Measurements from ENCODE around the gene IRAK3.
"Not testable (repeated sequence)": the region's sequence is repeated elsewhere in the genome, so short reads cannot be mapped to it uniquely, and the experiment has no call there.

The IRAK3 gene

GRCh38 chr12:66217342-66217917 lies 28.4 kb downstream of the IRAK3 start:
- no peak for DNase-seq (ENCODE audit: low spot score)

GRCh38 chr12:66228462-66228861 lies 39.4 kb downstream of the IRAK3 start:
- DNase-seq (ENCODE audit: low spot score), result no peak

- DNase-seq (ENCODE audit: low spot score), result no peak
Observed at GRCh38 chr12:66232263-66232662, 43.2 kb downstream of the IRAK3 start.

GRCh38 chr12:66234037-66234693 lies 45.2 kb downstream of the IRAK3 start:
- DNase-seq (ENCODE audit: low spot score), result not testable (repeated sequence)

- peak; percentile 41 for DNase-seq (ENCODE audit: low spot score)
Observed at GRCh38 chr12:66234773-66235625, 46.0 kb downstream of the IRAK3 start.

- peak; percentile 40 for DNase-seq (ENCODE audit: low spot score)
Observed at GRCh38 chr12:66235626-66236281, 46.7 kb downstream of the IRAK3 start.

GRCh38 chr12:66236282-66236675 lies 47.3 kb downstream of the IRAK3 start:
- not testable (repeated sequence) for DNase-seq (ENCODE audit: low spot score)

GRCh38 chr12:66236969-66237368 lies 48.0 kb downstream of the IRAK3 start:
- no peak for DNase-seq (ENCODE audit: low spot score)

- DNase-seq (ENCODE audit: low spot score), result no peak
Observed at GRCh38 chr12:66237505-66238175, 48.6 kb downstream of the IRAK3 start.

- no peak for DNase-seq (ENCODE audit: low spot score)
Observed at GRCh38 chr12:66239295-66239694, 50.3 kb downstream of the IRAK3 start.

GRCh38 chr12:66240096-66240820 lies 51.2 kb downstream of the IRAK3 start:
- no peak for DNase-seq (ENCODE audit: low spot score)

- peak; percentile 45 for DNase-seq (ENCODE audit: low spot score)
Observed at GRCh38 chr12:66241061-66242043, 52.3 kb downstream of the IRAK3 start.

- DNase-seq (ENCODE audit: low spot score), result no peak
Observed at GRCh38 chr12:66242311-66242710, 53.3 kb downstream of the IRAK3 start.

- no peak for DNase-seq (ENCODE audit: low spot score)
Observed at GRCh38 chr12:66243911-66244310, 54.9 kb downstream of the IRAK3 start.

- no peak for DNase-seq (ENCODE audit: low spot score)
Observed at GRCh38 chr12:66244446-66244845, 55.4 kb downstream of the IRAK3 start.

- no peak for DNase-seq (ENCODE audit: low spot score)
Observed at GRCh38 chr12:66247741-66248140, 58.7 kb downstream of the IRAK3 start.

- DNase-seq (ENCODE audit: low spot score), result no peak
Observed at GRCh38 chr12:66251049-66251448, 62.0 kb downstream of the IRAK3 start.

- no peak for DNase-seq (ENCODE audit: low spot score)
Observed at GRCh38 chr12:66252771-66253170, 63.8 kb downstream of the IRAK3 start.

- no peak for DNase-seq (ENCODE audit: low spot score)
Observed at GRCh38 chr12:66255737-66256136, 66.7 kb downstream of the IRAK3 start.

- DNase-seq (ENCODE audit: low spot score), result no peak
Observed at GRCh38 chr12:66258011-66258410, 69.0 kb downstream of the IRAK3 start.

Measured in hepatic stellate cell (primary cell).